ENCODE results near the gene AP4M1. TPM values are rescaled to one million over a fixed set of nuclear protein-coding genes. Genes with fewer than 3 reads are reported as not detected.
"Not testable (repeated sequence)": the region's sequence is repeated elsewhere in the genome, so short reads cannot be mapped to it uniquely, and the experiment has no call there.

AP4M1 gene
- total RNA-seq, 3 donors from 2014 or later, result 13.4 to 16.0 (median 16.0) TPM

DNA sequence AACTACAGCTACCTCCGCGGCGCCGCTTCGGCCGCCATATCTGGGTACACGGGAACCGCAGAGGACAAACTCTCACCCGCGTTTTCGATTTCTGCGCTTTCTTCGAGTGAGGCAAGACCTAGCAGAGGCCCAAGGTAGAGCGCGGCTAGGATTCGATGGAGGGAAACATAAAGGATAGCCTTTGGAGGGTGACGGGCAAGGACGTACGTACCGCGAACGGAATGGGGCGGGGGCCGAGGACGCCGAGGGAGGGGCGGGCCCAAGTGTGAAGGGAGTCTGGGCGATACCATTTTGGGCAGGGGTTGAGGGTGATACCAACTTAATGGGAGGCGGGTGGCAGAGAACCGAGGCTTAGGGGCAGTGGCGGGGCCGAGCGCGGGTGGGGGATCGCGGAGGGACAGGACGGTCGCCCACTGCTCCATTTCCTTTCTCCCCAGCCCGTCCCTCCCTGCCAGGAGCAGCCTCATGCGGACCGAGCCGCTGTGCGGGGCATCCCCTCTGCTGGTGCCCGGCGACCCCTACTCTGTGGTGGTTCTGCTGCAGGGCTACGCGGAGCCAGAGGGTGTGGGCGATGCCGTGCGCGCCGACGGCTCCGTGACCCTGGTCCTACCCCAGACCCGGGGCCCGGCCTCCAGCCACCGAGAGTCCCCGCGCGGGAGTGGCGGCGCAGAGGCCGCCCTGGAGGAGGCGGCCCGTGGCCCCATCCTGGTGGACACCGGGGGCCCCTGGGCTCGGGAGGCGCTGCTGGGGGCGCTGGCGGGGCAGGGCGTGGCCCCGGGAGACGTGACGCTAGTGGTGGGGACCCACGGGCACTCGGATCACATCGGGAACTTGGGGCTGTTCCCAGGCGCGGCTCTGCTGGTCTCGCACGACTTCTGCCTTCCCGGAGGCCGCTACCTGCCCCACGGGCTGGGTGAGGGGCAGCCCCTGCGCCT is 25.8 kb downstream of the AP4M1 start, which contains the start of gene MBLAC1:
Gene MBLAC1 (plus strand): TSS at position 37 of the 935 bp plus-strand sequence. CDS start 429 bp downstream, at position 466.
- ATAC-seq (peak; percentile 81 to 82), DNase-seq (peak; percentile 88)
- Mint-ChIP-seq H3K4me3 (peak within 1 kb of the TSS; percentile 99), H3K36me3 (ENCODE audit: insufficient read depth) (peaks cover 2% of the 10 kb centered on the region), H3K9me3 (no peaks in the 10 kb centered on the region), H3K4me1 (ENCODE audit: low read depth) (peaks cover 31% of the 10 kb centered on the region), H3K27me3 (ENCODE audit: low read depth) (no peaks in the 10 kb centered on the region)

DNA sequence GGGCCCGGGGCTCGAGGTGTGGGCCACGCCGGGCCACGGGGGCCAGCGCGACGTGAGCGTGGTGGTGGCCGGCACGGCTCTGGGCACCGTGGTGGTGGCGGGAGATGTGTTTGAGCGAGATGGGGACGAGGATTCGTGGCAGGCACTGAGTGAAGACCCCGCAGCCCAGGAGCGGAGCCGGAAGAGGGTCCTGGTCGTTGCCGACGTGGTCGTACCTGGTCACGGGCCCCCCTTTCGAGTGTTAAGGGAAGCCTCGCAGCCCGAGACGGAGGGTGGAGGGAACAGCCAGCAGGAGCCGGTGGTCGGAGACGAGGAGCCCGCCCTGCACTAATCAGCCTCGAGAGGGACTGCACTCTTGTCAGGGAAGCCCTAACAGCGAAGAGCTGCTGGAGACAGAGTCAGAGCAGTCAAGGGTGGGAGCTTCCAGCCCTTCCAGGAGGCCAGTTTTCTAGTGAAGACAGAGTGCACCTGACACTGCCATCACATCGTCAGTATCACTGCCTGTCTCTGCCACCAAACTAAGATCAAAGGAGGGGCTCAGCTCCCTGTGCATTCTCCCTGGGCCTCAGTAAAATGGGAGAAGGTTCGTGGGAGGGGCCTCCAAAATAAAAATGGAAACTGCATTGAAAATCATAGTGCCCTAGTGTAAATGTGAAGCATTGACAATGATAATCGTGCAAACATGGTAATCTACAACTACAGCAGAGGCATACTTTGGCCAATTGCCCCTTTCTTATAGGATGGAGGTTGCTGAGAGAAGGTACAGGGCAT is 26.6 kb downstream of the AP4M1 start:
- no peak for ATAC-seq
- peak overlapping the region; percentile 78 for H3K4me3 Mint-ChIP-seq
- peaks cover 36% of the 10 kb centered on the region for H3K4me1 Mint-ChIP-seq (ENCODE audit: low read depth)
- no peak for DNase-seq
- H3K27me3 Mint-ChIP-seq (ENCODE audit: low read depth), result no peaks in the 10 kb centered on the region
- H3K9me3 Mint-ChIP-seq, result no peaks in the 10 kb centered on the region
- no peaks in the 10 kb centered on the region for H3K36me3 Mint-ChIP-seq (ENCODE audit: insufficient read depth)

DNA sequence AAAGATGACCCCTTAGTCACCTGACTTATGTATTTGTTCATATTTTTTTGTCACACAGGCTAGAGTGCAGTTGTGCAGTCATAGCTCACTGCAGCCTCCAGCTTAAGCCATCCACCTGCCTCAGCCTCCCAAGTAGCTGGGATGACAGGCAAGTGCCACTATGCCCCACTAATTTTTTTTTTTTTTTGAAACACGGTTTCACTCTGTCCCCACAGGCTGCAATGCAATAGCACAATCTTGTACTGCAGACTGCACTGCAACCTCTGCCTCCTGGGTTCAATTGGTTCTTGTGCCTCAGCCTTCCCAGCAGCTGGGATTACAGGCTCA is 27.2 kb downstream of the AP4M1 start:
- Mint-ChIP-seq H3K27me3 (ENCODE audit: low read depth) (no peaks in the 10 kb centered on the region), H3K9me3 (no peaks in the 10 kb centered on the region), H3K36me3 (ENCODE audit: insufficient read depth) (no peaks in the 10 kb centered on the region), H3K4me3 (peak overlapping the region; percentile 78), H3K4me1 (ENCODE audit: low read depth) (peaks cover 36% of the 10 kb centered on the region)
- ATAC-seq (no peak), DNase-seq (no peak)

DNA sequence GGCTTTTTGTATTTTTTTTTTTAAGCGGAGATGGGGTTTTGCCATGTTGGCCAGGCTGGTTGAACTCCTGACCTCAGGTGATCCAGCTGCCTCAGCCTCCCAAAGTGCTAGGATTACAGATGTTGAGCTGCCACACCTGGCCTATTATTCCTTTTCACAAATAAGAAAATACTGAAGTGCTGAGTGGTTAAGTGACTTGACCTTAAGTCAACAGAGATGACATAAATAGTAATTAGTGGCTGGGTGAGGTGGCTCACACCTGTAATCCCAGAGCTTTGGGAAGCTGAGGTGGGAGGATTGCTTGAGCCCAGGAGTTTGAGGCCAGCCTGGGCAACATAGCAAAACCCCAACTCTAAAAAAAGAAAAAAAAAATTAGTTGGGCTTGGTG is 28.8 kb downstream of the AP4M1 start:
- H3K36me3 Mint-ChIP-seq (ENCODE audit: insufficient read depth); H3K9me3 Mint-ChIP-seq; H3K4me3 Mint-ChIP-seq; H3K27me3 Mint-ChIP-seq (ENCODE audit: low read depth); DNase-seq; ATAC-seq: not testable (repeated sequence)
- H3K4me1 Mint-ChIP-seq (ENCODE audit: low read depth), result peaks cover 27% of the 10 kb centered on the region

DNA sequence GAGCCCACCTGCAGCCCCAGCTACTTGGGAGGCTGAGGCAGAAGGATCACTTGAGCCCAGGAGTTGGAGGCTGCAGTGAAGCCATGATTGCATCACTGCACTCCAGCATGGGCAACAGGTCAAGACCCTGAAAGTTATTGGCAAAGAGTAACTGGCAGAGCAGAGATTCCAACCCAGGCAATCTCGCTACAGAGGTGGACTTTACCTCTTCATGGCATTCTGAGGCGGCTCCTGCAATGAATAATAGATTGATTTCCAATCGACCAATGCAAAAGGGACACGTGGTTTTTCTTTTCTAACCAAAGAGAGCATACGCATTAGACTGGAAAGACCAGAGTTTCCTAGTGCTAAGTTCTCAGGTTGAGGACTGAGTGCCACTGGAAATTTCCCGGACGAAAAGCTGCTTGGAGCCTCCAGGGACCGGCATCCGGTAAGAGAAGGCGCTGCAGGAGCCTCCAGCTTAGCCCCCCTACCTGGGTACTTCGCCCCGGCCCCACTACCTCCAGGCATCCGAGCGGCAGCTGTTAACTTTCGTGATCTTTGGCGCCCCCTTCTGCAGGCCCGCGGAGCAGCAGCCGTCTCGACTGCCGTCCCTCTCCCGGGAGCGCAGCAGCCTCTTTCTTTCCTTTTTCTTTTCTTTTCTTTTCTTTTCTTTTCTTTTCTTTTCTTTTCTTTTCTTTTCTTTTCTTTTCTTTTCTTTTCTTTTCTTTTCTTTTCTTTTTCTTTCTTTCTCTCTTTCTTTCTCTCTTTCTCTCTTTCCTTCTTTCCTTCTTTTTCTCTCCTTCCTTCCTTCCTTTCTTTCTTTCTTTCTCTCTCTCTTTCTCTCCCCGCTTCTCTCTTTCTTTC is 29.4 kb downstream of the AP4M1 start:
- peaks cover 22% of the 10 kb centered on the region for H3K4me1 Mint-ChIP-seq (ENCODE audit: low read depth)
- H3K36me3 Mint-ChIP-seq (ENCODE audit: insufficient read depth), result no peaks in the 10 kb centered on the region
- ATAC-seq (no peak), DNase-seq (peak; percentile 88)
- H3K9me3 Mint-ChIP-seq, result no peaks in the 10 kb centered on the region
- H3K4me3 Mint-ChIP-seq, result no peak overlapping the region
- no peaks in the 10 kb centered on the region for H3K27me3 Mint-ChIP-seq (ENCODE audit: low read depth)

DNA sequence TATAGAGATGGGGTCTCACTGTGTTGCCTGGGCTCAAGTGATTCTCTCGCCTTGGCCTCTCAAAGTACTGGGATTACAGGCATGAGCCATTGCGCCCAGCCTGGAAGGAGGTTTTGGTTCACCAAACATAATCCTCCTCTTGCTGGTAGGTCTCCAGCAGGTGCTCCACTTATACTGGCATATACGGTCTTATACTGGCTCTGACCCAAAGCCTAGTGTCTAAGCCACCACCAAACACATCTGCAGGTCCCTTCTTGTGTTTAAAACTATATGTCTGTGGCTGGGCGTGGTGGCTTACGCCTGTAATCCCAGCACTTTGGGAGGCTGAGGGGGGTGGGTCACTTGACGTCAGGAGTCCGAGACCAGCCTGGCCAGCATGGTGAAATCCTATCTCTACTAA is 30.7 kb downstream of the AP4M1 start:
- ATAC-seq (no peak), DNase-seq (no peak)
- Mint-ChIP-seq H3K27me3 (ENCODE audit: low read depth) (no peaks in the 10 kb centered on the region), H3K36me3 (ENCODE audit: insufficient read depth) (no peaks in the 10 kb centered on the region), H3K4me1 (ENCODE audit: low read depth) (peaks cover 14% of the 10 kb centered on the region), H3K9me3 (no peaks in the 10 kb centered on the region), H3K4me3 (no peak overlapping the region)

DNA sequence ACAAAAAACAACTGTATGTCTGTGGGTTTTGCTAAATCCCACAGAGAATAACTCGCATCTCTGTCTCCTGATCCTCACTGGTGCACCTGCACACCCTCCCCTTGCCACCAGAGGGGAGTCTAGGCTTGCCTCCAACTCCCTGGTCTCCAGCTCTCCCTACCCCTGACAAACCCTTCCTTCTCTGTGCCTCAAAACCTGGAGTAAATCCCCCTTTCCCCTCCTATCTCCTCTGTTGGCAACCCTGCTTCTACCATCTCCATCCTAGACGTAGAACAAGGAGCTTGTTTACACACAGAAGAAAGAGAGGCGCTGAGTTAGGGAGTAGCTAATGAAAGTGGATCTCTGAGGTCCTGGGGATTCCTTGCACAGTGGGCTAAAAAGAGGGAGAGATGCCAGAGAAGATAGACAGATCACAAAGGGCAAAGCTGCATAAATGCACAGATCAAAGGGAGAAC is 31.3 kb downstream of the AP4M1 start:
- no peaks in the 10 kb centered on the region for H3K27me3 Mint-ChIP-seq (ENCODE audit: low read depth)
- ATAC-seq (peak; percentile 76 to 86), DNase-seq (peak; percentile 61)
- peaks cover 16% of the 10 kb centered on the region for H3K4me1 Mint-ChIP-seq (ENCODE audit: low read depth)
- no peaks in the 10 kb centered on the region for H3K36me3 Mint-ChIP-seq (ENCODE audit: insufficient read depth)
- no peaks in the 10 kb centered on the region for H3K9me3 Mint-ChIP-seq
- H3K4me3 Mint-ChIP-seq, result no peak overlapping the region

DNA sequence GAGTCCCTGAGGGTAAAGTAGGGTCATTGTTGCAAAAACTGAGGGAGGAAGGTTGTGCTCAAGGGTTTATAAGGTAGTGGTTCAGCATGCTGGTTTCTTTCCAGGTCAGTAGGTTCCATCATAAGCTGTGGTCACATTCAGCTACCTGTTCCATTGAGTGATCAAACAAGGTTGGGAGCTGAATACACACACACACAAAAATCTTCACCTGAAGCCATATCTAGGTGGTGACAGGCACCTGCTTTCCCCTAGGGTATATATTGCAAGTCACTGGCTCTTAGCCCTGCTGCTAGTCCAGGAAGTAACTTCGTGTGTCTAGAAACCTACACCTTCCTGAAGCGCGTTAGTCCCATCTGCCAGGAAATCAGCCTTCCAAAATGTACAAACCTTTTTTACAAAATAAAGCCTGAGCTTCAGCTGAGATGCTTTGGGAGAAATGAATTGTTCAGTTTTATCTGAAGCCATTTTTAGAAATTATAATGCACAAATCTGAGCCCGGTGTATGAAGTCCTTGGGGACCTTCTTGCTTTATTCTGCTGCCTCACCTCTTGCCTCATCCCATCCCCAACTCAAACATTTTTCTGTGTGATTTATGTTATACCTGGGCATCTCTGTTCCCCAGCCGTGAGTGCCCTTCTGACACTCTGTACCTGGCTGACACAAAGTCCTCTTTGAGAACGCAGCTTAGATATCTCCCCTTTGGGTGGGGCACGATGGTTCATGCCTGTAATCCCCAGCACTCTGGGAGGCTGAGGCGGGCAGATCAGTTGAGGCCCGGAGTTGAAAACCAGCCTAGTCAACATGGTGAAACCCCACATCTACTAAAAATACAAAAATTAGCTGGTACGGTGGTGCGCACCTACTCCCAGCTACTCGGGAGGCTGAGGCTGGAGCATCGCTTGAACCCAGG is 36.7 kb downstream of the AP4M1 start:
- H3K4me3 Mint-ChIP-seq, result no peak overlapping the region
- ATAC-seq, result no peak
- no peak for DNase-seq
- H3K36me3 Mint-ChIP-seq (ENCODE audit: insufficient read depth), result no peaks in the 10 kb centered on the region
- H3K4me1 Mint-ChIP-seq (ENCODE audit: low read depth), result peaks cover 9% of the 10 kb centered on the region
- H3K27me3 Mint-ChIP-seq (ENCODE audit: low read depth), result no peaks in the 10 kb centered on the region
- H3K9me3 Mint-ChIP-seq, result no peaks in the 10 kb centered on the region

DNA sequence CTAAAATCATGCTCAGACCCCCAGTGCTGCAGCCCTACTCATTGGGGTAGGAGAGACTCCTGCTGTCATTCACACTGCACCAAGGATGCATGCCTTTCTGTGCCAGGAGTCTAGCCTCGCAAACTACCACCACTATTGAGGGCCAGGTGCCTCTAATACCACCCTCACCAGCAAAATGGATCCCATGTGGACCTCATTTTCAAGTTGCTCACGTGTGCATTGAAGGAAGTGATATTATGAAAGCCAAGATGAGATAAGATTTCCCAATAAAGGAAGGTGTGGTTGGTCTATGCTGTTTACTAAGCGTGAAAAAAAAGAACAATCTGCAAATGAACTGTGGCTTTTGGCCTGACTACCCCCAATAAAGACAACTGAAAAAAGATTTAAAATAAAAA is 40.1 kb downstream of the AP4M1 start:
- H3K4me3 Mint-ChIP-seq, result no peak overlapping the region
- no peak for DNase-seq
- no peaks in the 10 kb centered on the region for H3K36me3 Mint-ChIP-seq (ENCODE audit: insufficient read depth)
- ATAC-seq, result no peak
- H3K9me3 Mint-ChIP-seq, result no peaks in the 10 kb centered on the region
- H3K4me1 Mint-ChIP-seq (ENCODE audit: low read depth), result peaks cover 9% of the 10 kb centered on the region
- no peaks in the 10 kb centered on the region for H3K27me3 Mint-ChIP-seq (ENCODE audit: low read depth)

DNA sequence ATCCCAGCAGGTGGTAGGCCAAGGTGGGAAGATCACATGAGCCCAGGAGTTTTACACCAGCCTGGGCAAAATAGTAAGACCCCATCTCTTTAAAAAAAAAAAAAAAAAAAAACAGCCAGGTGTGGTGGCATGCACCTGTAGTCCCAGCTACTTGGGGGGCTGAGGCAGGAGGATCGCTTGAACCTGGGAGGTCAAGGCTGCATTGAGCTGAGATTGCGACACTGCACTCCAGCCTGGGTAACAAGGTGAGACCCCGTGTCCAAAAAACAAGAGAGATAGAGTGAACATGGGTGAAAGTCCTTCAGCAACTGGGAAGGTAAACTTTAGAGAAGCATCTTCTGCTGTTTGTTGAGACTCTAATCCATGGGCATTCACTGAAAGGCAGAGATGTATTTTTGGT is 41.0 kb downstream of the AP4M1 start:
- Mint-ChIP-seq H3K9me3 (no peaks in the 10 kb centered on the region), H3K27me3 (ENCODE audit: low read depth) (no peaks in the 10 kb centered on the region), H3K36me3 (ENCODE audit: insufficient read depth) (no peaks in the 10 kb centered on the region), H3K4me1 (ENCODE audit: low read depth) (peaks cover 9% of the 10 kb centered on the region), H3K4me3 (no peak overlapping the region)
- ATAC-seq, result no peak
- DNase-seq, result no peak

DNA sequence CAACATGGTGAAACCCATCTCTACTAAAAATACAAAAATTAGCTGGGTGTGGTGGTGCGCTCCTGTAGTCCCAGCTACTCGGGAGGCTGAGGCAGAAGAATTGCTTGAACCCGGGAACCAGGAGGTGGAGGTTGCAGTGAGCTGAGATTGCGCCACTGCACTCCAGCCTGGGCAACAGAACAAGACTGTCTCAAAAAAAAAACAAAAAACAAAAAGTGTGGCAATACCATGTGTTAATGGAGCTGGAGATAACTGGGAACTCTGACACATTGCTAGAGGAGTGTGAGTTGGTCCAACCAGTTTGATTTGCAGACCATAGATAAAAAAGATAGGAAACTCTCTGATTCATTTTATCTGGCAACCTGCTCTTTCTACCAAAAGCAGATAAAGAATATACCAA is 44.9 kb downstream of the AP4M1 start:
- not testable (repeated sequence) for H3K27me3 Mint-ChIP-seq (ENCODE audit: low read depth); H3K9me3 Mint-ChIP-seq; DNase-seq; H3K36me3 Mint-ChIP-seq (ENCODE audit: insufficient read depth); ATAC-seq; H3K4me3 Mint-ChIP-seq
- peaks cover 25% of the 10 kb centered on the region for H3K4me1 Mint-ChIP-seq (ENCODE audit: low read depth)

DNA sequence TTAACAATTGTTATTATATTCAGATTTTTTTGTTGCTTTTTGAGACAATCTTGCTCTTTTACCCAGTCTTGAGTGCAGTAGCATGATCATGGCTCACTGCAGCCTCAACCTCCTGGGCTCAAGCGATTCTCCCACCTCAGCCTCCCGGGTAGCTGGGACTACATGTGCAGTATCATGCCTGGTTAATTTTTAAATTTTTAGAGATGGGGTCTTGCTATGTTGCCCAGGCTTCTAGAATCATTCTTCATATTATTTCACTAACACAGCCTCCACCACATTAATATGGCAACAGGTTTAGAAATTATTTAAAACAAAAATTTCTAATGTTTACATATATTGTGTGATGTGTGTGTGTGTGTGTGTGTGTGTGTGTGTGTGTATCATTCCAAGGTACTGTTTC is 45.8 kb downstream of the AP4M1 start:
- Mint-ChIP-seq H3K9me3 (no peaks in the 10 kb centered on the region), H3K27me3 (ENCODE audit: low read depth) (no peaks in the 10 kb centered on the region), H3K4me1 (ENCODE audit: low read depth) (peaks cover 31% of the 10 kb centered on the region), H3K4me3 (no peak overlapping the region), H3K36me3 (ENCODE audit: insufficient read depth) (peaks cover 6% of the 10 kb centered on the region)
- DNase-seq, result no peak
- no peak for ATAC-seq

DNA sequence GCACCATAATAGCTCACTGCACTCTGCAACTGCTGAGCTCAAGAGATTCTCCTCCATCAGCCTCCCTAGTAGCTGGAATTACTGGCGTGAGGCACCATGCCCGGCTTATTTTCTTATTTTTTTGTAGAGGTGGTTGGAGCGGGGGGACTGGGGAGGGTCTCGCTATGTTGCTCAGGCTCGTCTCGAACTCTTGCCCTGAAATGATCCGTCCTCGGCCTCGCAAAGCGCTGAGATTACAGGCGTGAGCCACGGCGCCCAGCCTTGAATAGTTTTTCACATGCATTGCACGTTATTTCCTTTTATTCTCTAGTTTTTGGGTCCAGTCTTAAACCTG is 46.7 kb downstream of the AP4M1 start:
- Mint-ChIP-seq H3K36me3 (ENCODE audit: insufficient read depth) (peaks cover 10% of the 10 kb centered on the region), H3K27me3 (ENCODE audit: low read depth) (no peaks in the 10 kb centered on the region), H3K4me3 (peak overlapping the region; percentile 99), H3K4me1 (ENCODE audit: low read depth) (peaks cover 35% of the 10 kb centered on the region), H3K9me3 (no peaks in the 10 kb centered on the region)
- peak in 1 of 2 donors; percentile 1 for ATAC-seq
- DNase-seq, result no peak
